Measurements from ENCODE around the gene EPS8L1.
"Not testable (repeated sequence)": the region's sequence is repeated elsewhere in the genome, so short reads cannot be mapped to it uniquely, and the experiment has no call there.

EPS8L1 gene

GRCh38 chr19:55097864-55098715 is 22.4 kb downstream of the EPS8L1 start:
- no peak for DNase-seq

GRCh38 chr19:55098716-55099556 is 23.3 kb downstream of the EPS8L1 start:
- DNase-seq, result no peak

- DNase-seq, result no peak
Observed at GRCh38 chr19:55099557-55100506, 24.2 kb downstream of the EPS8L1 start.

- DNase-seq, result no peak
Observed at GRCh38 chr19:55101261-55101660, 25.6 kb downstream of the EPS8L1 start.

GRCh38 chr19:55103190-55103589 is 27.5 kb downstream of the EPS8L1 start:
- DNase-seq, result no peak

GRCh38 chr19:55105237-55105636 is 29.6 kb downstream of the EPS8L1 start:
- DNase-seq, result no peak

GRCh38 chr19:55106591-55106990 is 30.9 kb downstream of the EPS8L1 start:
- no peak for DNase-seq

GRCh38 chr19:55107252-55107651 is 31.6 kb downstream of the EPS8L1 start:
- DNase-seq, result not testable (repeated sequence)

GRCh38 chr19:55109527-55110291 is 34.0 kb downstream of the EPS8L1 start:
- DNase-seq, result no peak

- no peak for DNase-seq
Observed at GRCh38 chr19:55111238-55111831, 35.7 kb downstream of the EPS8L1 start.

GRCh38 chr19:55112246-55112776 is 36.6 kb downstream of the EPS8L1 start:
- DNase-seq, result no peak

GRCh38 chr19:55112777-55113569 is 37.3 kb downstream of the EPS8L1 start:
- no peak for DNase-seq

GRCh38 chr19:55113570-55114039 is 37.9 kb downstream of the EPS8L1 start:
- DNase-seq, result no peak

GRCh38 chr19:55114566-55115145 is 39.0 kb downstream of the EPS8L1 start:
- DNase-seq, result no peak

- DNase-seq, result no peak
Observed at GRCh38 chr19:55115446-55116065, 39.9 kb downstream of the EPS8L1 start.

- peak; percentile 45 for DNase-seq
Observed at GRCh38 chr19:55116232-55116858, 40.7 kb downstream of the EPS8L1 start.

GRCh38 chr19:55116859-55117662 is 41.4 kb downstream of the EPS8L1 start, which contains the start of gene PPP1R12C:
PPP1R12C (minus strand) TSS chr19:55117637; CDS start chr19:55117543, 94 bp downstream.
- DNase-seq, result no peak
